Vagina (tissue), 2 donors: ENCODE results near the gene TRPM2.

Experiments used
- POLR2A ChIP-seq, 2 donors: fragments of 450-650 bp; IDR thresholded peaks; one replicate each; pipeline ENCODE4 v1.6.1; 2017; ENCODE audit warnings: antibody characterized with exemption in 2 of 2, mild to moderate bottlenecking in 2 of 2, moderate library complexity in 2 of 2
- POLR2AphosphoS5 ChIP-seq, 2 donors: sonication (generic); formaldehyde crosslinking; IDR thresholded peaks; one replicate each; pipeline ENCODE4 v1.9.0; 2017; ENCODE audit warnings: antibody characterized with exemption in 2 of 2, mild to moderate bottlenecking in 2 of 2, low read depth in 1 of 2; ENCODE audit not compliant: insufficient read depth in 1 of 2
- TF ChIP-seq, protein P1 (sequence below), 3 experiments: fragments of 450-650 bp in 2 of 3; fragments of 200-600 bp in 1 of 3; sonication (generic) in 1 of 3; IDR thresholded peaks; one replicate each; pipeline ENCODE4 v1.5.1; 2017 to 2019; ENCODE audit warnings: antibody characterized with exemption in 3 of 3, mild to moderate bottlenecking in 2 of 3, moderate library complexity in 2 of 3

DNA sequence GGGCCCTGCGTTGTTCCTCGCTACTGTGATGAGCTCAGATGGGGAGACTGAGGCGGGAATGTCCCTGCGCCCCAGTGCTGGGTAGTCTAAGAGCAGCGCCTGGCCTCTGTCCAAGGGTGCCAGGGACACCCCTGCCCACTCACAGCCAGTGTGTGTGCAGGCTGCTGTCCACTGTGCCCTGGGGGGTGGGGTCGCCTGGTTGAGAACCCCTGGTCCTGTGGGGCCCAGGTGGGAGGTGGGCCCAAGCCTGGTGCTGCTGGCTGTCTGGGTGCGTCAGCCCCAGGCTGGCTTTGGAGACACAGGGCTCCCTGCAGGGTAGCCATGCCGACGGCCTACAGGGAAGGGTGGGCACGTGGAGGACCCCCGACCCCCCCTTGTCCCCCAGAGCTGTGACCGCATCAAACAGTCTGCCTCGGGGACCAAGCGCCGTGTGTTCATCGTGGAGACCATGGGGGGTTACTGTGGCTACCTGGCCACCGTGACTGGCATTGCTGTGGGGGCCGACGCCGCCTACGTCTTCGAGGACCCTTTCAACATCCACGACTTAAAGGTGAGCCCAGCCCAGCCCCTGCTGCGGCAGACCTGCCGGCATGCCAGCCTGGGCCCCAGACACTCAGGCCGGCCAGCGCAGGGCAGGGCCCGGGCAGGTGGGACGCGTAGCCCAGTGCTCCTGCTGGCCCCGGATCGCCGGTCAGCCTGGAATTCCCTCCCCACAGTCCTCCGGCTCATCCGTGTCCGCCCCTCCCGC is 29.1 kb upstream of the TRPM2 start:
- TF ChIP-seq, protein P1, sequence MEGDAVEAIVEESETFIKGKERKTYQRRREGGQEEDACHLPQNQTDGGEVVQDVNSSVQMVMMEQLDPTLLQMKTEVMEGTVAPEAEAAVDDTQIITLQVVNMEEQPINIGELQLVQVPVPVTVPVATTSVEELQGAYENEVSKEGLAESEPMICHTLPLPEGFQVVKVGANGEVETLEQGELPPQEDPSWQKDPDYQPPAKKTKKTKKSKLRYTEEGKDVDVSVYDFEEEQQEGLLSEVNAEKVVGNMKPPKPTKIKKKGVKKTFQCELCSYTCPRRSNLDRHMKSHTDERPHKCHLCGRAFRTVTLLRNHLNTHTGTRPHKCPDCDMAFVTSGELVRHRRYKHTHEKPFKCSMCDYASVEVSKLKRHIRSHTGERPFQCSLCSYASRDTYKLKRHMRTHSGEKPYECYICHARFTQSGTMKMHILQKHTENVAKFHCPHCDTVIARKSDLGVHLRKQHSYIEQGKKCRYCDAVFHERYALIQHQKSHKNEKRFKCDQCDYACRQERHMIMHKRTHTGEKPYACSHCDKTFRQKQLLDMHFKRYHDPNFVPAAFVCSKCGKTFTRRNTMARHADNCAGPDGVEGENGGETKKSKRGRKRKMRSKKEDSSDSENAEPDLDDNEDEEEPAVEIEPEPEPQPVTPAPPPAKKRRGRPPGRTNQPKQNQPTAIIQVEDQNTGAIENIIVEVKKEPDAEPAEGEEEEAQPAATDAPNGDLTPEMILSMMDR (IDR thresholded peaks at IDR 0.05) = no peak
- TF ChIP-seq POLR2AphosphoS5 (IDR thresholded peaks at IDR 0.05; ENCODE audit: insufficient read depth in 1 of 2, low read depth in 1 of 2) (no peak), POLR2A (IDR thresholded peaks at IDR 0.05) (no peak)
